ENCODE data around the gene ARHGAP29. TPM values are rescaled to one million over a fixed set of nuclear protein-coding genes. Genes with fewer than 3 reads are reported as not detected.
A peak's percentile ranks its signal among the peaks of the same experiment; 100 is the strongest.

ARHGAP29 gene, protein sequence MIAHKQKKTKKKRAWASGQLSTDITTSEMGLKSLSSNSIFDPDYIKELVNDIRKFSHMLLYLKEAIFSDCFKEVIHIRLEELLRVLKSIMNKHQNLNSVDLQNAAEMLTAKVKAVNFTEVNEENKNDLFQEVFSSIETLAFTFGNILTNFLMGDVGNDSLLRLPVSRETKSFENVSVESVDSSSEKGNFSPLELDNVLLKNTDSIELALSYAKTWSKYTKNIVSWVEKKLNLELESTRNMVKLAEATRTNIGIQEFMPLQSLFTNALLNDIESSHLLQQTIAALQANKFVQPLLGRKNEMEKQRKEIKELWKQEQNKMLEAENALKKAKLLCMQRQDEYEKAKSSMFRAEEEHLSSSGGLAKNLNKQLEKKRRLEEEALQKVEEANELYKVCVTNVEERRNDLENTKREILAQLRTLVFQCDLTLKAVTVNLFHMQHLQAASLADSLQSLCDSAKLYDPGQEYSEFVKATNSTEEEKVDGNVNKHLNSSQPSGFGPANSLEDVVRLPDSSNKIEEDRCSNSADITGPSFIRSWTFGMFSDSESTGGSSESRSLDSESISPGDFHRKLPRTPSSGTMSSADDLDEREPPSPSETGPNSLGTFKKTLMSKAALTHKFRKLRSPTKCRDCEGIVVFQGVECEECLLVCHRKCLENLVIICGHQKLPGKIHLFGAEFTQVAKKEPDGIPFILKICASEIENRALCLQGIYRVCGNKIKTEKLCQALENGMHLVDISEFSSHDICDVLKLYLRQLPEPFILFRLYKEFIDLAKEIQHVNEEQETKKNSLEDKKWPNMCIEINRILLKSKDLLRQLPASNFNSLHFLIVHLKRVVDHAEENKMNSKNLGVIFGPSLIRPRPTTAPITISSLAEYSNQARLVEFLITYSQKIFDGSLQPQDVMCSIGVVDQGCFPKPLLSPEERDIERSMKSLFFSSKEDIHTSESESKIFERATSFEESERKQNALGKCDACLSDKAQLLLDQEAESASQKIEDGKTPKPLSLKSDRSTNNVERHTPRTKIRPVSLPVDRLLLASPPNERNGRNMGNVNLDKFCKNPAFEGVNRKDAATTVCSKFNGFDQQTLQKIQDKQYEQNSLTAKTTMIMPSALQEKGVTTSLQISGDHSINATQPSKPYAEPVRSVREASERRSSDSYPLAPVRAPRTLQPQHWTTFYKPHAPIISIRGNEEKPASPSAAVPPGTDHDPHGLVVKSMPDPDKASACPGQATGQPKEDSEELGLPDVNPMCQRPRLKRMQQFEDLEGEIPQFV
- total RNA-seq, result 66.5 TPM
- long read RNA-seq, full-length matches to known transcripts, result 80 of 170 reads
- long read RNA-seq, partial matches to known transcripts, result 14 of 170 reads
- long read RNA-seq, other reads (novel, unspliced or antisense), result 76 of 170 reads

DNA sequence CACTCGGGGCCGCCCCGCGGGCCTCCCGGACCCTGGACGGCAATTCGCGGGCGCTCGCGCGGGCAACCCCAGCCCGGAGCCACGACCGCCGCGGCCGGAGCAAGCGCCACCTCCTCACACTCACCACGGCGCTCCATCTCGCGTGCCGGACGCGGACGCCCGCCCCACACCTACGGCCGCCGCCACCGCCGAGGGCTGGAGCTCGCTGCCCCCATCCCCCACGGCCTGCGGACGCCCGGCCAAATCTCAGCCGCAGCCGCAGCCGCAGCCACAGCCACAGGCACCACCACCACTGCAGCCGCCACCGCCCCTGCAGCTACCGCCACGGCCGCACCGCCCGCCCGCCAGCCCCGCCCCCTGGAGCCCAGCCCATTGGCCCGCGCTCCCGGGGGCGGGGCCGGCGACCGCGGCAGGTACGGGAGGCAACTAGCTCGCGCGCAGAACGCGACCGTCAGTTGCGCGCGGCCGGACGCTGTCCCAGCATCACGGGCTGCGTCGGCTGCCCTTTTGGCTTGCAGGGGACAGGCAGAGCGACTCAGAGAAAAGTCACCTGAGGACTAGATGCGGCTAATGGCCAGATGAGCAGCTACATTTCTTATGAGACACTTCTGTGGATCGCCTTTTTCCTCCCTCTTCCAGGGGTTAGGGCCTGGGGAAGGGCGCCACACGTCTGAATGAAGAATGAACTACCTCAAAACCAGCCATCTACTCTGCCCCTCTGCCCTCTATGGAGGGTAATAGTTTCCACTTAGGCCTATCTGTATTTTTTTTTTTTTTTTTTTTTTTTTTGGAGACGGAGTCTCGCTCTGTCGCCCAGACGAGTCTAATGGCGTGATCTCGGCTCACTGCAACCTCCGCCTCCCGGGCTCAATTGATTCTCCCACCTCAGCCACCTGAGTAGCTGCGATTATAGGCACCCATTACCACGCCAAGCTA is at the start of gene ARHGAP29:
Gene ARHGAP29, minus strand, starts transcription at position 294 of the 936 bp plus-strand sequence. CDS start 5,973 bp downstream, outside the sequence.
- H3K4me1 ChIP-seq, result peaks cover 8% of the 10 kb centered on the region
- peak; percentile 99 for ATAC-seq
- TF ChIP-seq, protein P1, sequence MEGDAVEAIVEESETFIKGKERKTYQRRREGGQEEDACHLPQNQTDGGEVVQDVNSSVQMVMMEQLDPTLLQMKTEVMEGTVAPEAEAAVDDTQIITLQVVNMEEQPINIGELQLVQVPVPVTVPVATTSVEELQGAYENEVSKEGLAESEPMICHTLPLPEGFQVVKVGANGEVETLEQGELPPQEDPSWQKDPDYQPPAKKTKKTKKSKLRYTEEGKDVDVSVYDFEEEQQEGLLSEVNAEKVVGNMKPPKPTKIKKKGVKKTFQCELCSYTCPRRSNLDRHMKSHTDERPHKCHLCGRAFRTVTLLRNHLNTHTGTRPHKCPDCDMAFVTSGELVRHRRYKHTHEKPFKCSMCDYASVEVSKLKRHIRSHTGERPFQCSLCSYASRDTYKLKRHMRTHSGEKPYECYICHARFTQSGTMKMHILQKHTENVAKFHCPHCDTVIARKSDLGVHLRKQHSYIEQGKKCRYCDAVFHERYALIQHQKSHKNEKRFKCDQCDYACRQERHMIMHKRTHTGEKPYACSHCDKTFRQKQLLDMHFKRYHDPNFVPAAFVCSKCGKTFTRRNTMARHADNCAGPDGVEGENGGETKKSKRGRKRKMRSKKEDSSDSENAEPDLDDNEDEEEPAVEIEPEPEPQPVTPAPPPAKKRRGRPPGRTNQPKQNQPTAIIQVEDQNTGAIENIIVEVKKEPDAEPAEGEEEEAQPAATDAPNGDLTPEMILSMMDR (IDR thresholded peaks at IDR 0.05), result no peak
- H3K36me3 ChIP-seq, result no peaks in the 10 kb centered on the region
- intact Hi-C loops (cut with DNase I), result loop anchor here (10.0 kb wide), 1 partner anchor 87 kb away; no protein-coding TSS in a partner anchor
- H3K4me3 ChIP-seq, result peak within 1 kb of the TSS; percentile 83
- DNase-seq, result peak; percentile 93
- peak within 1 kb of the TSS; percentile 92 for H3K27ac ChIP-seq
- H3K9me3 ChIP-seq, result no peaks in the 10 kb centered on the region
- no peaks in the 10 kb centered on the region for H3K27me3 ChIP-seq

DNA sequence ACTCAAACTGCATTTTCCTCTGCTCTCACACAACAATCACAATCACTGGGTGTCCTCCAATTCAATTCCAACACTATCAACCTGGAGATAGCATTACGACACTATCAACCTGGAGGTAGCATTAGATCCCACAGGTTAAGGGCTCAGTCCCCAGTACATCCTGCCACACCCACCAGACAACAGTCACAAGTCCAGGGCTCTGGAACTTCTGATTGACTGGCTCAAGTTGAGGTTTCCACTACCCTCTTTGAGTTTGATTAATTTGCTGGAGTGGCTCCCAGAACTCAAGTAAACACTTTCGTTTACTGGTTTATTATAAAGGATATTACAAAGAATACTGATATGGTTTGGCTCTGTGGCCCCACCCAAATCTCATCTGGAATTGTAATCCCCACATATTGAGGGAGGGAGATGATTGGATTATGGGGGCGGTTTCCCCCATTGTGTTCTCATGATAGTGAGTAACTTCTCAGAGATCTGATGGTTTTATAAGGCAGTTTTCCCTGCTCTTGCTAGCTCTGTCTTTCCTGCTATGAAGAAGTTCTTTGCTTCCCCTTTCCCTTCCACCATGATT is 49.6 kb upstream of the ARHGAP29 start:
- intact Hi-C loops (cut with DNase I), result no loop called here
- no peaks in the 10 kb centered on the region for H3K36me3 ChIP-seq
- TF ChIP-seq, protein P1 (IDR thresholded peaks at IDR 0.05), result no peak
- H3K9me3 ChIP-seq, result no peaks in the 10 kb centered on the region
- H3K4me1 ChIP-seq, result no peaks in the 10 kb centered on the region
- H3K27me3 ChIP-seq, result no peaks in the 10 kb centered on the region
- DNase-seq (no peak), ATAC-seq (peak; percentile 50)
- H3K4me3 ChIP-seq, result no peak overlapping the region
- H3K27ac ChIP-seq, result no peak overlapping the region

DNA sequence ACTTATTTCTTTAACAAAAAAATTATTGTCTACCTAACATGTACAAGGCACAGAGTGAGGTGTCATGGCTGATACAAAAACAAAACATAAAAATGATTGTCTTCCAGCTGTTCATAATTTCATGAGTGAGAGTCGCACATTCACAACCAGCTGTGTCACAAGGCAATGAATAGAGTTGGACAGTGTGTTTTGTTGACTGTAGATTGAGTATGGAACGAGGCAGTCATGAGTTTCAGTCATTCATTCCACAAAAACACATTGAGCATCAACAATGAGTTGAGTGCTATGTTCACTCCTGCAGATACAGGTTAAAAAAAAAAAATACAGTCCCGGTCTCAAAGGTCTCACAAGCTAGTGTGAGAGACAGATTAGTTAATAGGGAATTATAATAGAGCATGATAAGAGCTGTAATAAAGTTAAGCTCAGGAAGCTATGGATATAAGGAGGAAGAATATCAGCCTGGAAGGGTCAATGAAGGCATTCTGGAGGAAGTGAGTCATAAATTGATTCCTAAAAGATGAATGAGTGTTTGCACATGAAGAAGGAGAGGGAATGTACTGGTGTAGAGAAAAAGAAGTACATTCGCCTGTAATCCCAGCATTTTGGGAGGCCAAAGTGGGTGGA is 47.8 kb upstream of the ARHGAP29 start:
- Histone ChIP-seq H3K9me3 (no peaks in the 10 kb centered on the region), H3K4me3 (no peak overlapping the region), H3K27ac (no peak overlapping the region), H3K36me3 (no peaks in the 10 kb centered on the region), H3K4me1 (peaks cover 5% of the 10 kb centered on the region), H3K27me3 (no peaks in the 10 kb centered on the region)
- TF ChIP-seq, protein P1 (IDR thresholded peaks at IDR 0.05), result no peak
- intact Hi-C loops (cut with DNase I), result no loop called here
- DNase-seq (no peak), ATAC-seq (no peak)

DNA sequence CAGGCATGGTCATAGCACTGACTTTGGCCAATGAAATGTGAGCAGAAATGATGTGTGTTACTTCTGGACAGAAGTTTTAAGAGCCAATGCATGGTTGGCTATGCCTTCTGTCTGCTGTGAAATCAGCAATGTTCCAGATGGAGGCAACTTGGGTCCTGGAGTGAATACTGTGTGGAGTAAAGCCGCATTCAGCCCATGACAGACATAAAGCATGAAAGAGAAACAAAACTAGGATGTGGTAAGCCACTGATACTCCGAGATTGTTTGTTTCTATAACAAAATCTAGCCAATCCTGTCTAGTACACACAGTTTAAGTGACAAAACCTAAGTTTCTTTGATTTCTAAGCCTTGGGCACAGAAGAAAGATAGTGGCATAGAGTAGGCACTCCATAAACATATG is 47.1 kb upstream of the ARHGAP29 start:
- ATAC-seq (no peak), DNase-seq (no peak)
- Histone ChIP-seq H3K27me3 (no peaks in the 10 kb centered on the region), H3K27ac (no peak overlapping the region), H3K9me3 (no peaks in the 10 kb centered on the region), H3K4me1 (peaks cover 5% of the 10 kb centered on the region), H3K36me3 (no peaks in the 10 kb centered on the region), H3K4me3 (no peak overlapping the region)
- TF ChIP-seq, protein P1 (IDR thresholded peaks at IDR 0.05), result no peak
- intact Hi-C loops (cut with DNase I), result no loop called here
